Heart left ventricle (tissue), 16 donors: ENCODE measurements around the gene DMTF1. TPM values are rescaled to one million over a fixed set of nuclear protein-coding genes. Genes with fewer than 3 reads are reported as not detected.

Source experiments
- ATAC-seq, 4 donors: fragments of 200-7000 bp; cut with Tn5 transposase; one replicate each; pipeline ENCODE4 v1.9.1; 2020 to 2022; ENCODE audit warnings: moderate library complexity in 4 of 4, mild to moderate bottlenecking in 3 of 4, moderate number of reproducible peaks in 1 of 4
- DNase-seq, 5 donors: peaks; one replicate each; pipeline ENCODE4 v3.0.0-alpha.2; 2020
- H3K27ac ChIP-seq, 12 donors: fragments of 200-600 bp; sonication (generic) in 4 of 12; one replicate each; pipeline versions ENCODE4 v1.5.0 to v1.8.0; 2016 to 2022; ENCODE audit warnings: mild to moderate bottlenecking in 2 of 12
- H3K27me3 ChIP-seq, 9 donors: fragments of 200-600 bp; sonication (generic) in 2 of 9; one replicate each; pipeline versions ENCODE4 v1.5.1 to v1.8.0; 2016 to 2022; ENCODE audit warnings: mild to moderate bottlenecking in 3 of 9
- H3K36me3 ChIP-seq, 9 donors: fragments of 200-600 bp; sonication (generic) in 2 of 9; one replicate each; pipeline versions ENCODE4 v1.5.0 to v1.8.0; 2018 to 2022; ENCODE audit warnings: mild to moderate bottlenecking in 2 of 9
- H3K4me1 ChIP-seq, 12 donors: fragments of 200-600 bp; sonication (generic) in 4 of 12; one replicate each; pipeline versions ENCODE4 v1.5.0 to v1.8.0; 2016 to 2022; ENCODE audit warnings: mild to moderate bottlenecking in 3 of 12
- H3K4me3 ChIP-seq, 12 donors: fragments of 200-600 bp; sonication (generic) in 4 of 12; one replicate each; pipeline versions ENCODE4 v1.5.0 to v1.8.0; 2017 to 2022; ENCODE audit warnings: mild to moderate bottlenecking in 9 of 12, moderate library complexity in 4 of 12
- H3K9me3 ChIP-seq, 12 donors: fragments of 200-600 bp; sonication (generic) in 4 of 12; one replicate each; pipeline versions ENCODE4 v1.5.0 to v1.8.0; 2016 to 2022; ENCODE audit warnings: mild to moderate bottlenecking in 1 of 12
- POLR2A ChIP-seq, 2 donors: fragments of 450-650 bp; IDR thresholded peaks; one replicate each; pipeline ENCODE4 v1.6.1; 2017; ENCODE audit warnings: antibody characterized with exemption in 2 of 2, mild to moderate bottlenecking in 2 of 2, moderate library complexity in 2 of 2
- whole genome bisulfite sequencing, 4 donors: extraction: QIAGEN DNeasy Blood & Tissue Kit in 2 of 4; methylation state at CpG; one replicate each; pipeline versions ENCODE4 v1.1.5 to v1.1.7; 2013 to 2018; 5-methylcytosine and 5-hydroxymethylcytosine counted together
- intact Hi-C, 10 donors: fragments of 100-400 bp; cut with DNase I; formaldehyde crosslinking; loops; one replicate each; pipeline versions ENCODE4 v1.11.1 to v1.14.2; 2022
- polyA plus RNA-seq, 2 donors: library from polyadenylated mRNA; stranded (reverse); fragments of 200-250 nt; gene quantifications; one replicate each; pipeline ENCODE4 v1.2.3, GENCODE V29; 2013
- total RNA-seq, 9 donors: library from RNA; depleted of rRNA in 2 of 9; stranded (reverse); fragments of >200 nt in 2 of 9; fragmentation: NEBNext Ultra II Directional in 3 of 9; extraction: Animal tissue kit (Norgen Biotek cat#: 25700) in 3 of 9; gene quantifications; one replicate each; pipeline versions ENCODE4 v1.1.0 to v1.2.4, GENCODE V29; 2016 to 2023
- TF ChIP-seq, protein P1 (sequence below), 12 donors: fragments of 200-600 bp; sonication (generic) in 4 of 12; IDR thresholded peaks; one replicate each; pipeline versions ENCODE4 v1.5.0 to v1.8.0; 2018 to 2022; ENCODE audit warnings: antibody characterized with exemption in 12 of 12, mild to moderate bottlenecking in 5 of 12
- donor health status: ischemic (EF 13 %, LVEDD 7.1; RV severe dilation, severe dysfunction).
- donor health status: healthy with polysubstance abuse.
- donor health status: DM: no; HTN: yes; CAD: no.
- donor health status: DM: no; HTN: no; CAD: no.
- donor health status: ischemic (EF 25% LVEDD 6.9; RV normal size, moderate dysfunction).
- donor health status: ischemic (EF 25% LVEDD 5.7; RV mildly dilated, moderate dysfunction).
- donor health status: healthy.
- donor health status: DM: yes; HTN: yes; CAD: no.
- donor health status: ischemic (EF 35%, LVEDD 5.7; RV mildly dilated, moderate dysfunction).
- donor health status: nonischemic (EF 11% LVEDD 7.7; RV severe dilation, severe dysfunction).
- donor health status: DM: yes; HTN: yes; CAD: no.
- donor health status: PGD.
- donor health status: ischemic (EF 29% LVEDD 5.4; RV normal size, mild dysfunction).
- donor health status: nonischemic (EF 23%, LVEDD 6.1; RV moderate dilation, normal function).

Gene DMTF1
- total and polyA plus RNA-seq, 11 donors: 13.5 to 43.3 (median 21.3) TPM

DNA sequence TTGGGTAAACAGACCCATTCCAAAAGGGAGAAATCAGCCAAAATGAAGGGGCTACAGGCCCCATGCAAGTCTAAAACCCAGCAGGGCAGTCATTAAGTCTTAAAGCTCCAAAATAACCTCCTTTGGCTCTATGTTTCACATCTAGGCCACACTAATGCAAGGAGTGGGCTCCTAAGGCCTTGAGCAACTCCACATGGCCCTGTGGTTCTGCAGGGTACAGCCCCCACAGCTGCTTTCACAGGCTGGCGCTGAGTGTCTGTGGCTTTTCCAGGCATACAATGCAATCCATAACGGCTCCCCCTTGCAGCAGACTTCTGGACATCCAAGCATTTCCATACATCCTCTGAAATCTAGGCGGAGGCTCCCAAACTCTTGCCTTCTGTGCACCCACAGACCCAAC is 58.3 kb downstream of the DMTF1 start:
- 83 to 93% (median 92%) methylated on average over 1 to 3 of the region's 3 CpGs for WGBS, 4 donors
- no peak overlapping the region for H3K4me3 ChIP-seq
- H3K27me3 ChIP-seq: no peaks in the 10 kb centered on the region
- H3K36me3 ChIP-seq: peaks cover 0 to 5% (median 0%) of the 10 kb centered on the region in 9 donors
- DNase-seq (no peak), ATAC-seq (no peak)
- intact Hi-C loops: loop anchor here in 1 of 10 donors (10.0 kb wide), 1 partner anchor 156 kb away; the partner anchor contains the start of gene ELAPOR2
- H3K27ac ChIP-seq: no peak overlapping the region
- peaks cover 0 to 15% (median 7%) of the 10 kb centered on the region in 12 donors for H3K9me3 ChIP-seq
- peaks cover 0 to 39% (median 14%) of the 10 kb centered on the region in 12 donors for H3K4me1 ChIP-seq
- TF ChIP-seq, protein P1, sequence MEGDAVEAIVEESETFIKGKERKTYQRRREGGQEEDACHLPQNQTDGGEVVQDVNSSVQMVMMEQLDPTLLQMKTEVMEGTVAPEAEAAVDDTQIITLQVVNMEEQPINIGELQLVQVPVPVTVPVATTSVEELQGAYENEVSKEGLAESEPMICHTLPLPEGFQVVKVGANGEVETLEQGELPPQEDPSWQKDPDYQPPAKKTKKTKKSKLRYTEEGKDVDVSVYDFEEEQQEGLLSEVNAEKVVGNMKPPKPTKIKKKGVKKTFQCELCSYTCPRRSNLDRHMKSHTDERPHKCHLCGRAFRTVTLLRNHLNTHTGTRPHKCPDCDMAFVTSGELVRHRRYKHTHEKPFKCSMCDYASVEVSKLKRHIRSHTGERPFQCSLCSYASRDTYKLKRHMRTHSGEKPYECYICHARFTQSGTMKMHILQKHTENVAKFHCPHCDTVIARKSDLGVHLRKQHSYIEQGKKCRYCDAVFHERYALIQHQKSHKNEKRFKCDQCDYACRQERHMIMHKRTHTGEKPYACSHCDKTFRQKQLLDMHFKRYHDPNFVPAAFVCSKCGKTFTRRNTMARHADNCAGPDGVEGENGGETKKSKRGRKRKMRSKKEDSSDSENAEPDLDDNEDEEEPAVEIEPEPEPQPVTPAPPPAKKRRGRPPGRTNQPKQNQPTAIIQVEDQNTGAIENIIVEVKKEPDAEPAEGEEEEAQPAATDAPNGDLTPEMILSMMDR (IDR thresholded peaks at IDR 0.05): no peak
- no peak for TF ChIP-seq POLR2A (IDR thresholded peaks at IDR 0.05)

DNA sequence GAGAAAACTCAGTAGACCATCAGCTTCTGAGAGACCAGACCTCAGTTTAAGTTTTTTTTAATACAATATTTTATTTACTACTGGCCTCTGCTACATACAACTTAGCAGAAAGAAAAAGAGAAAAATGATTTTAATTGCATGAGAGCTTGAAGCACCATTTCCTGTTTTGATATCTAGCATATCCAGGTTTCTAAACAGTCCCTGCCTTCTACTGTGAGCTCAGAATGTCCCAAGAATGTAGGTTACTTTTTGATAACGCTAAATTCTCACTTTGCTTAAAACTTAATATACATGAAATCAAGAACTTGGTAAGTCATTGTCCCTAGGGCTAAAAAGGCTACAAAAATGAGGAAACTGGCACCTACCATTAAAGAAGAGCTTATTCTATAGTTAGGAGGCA is 60.2 kb downstream of the DMTF1 start:
- intact Hi-C loops: loop anchor here in 1 of 10 donors (10.0 kb wide), 1 partner anchor 158 kb away; the partner anchor contains the start of gene ELAPOR2
- H3K9me3 ChIP-seq: no peaks in the 10 kb centered on the region
- WGBS, 4 donors: 62 to 84% (median 81%) methylated on average over 1 of the region's 1 CpG
- H3K27me3 ChIP-seq: no peaks in the 10 kb centered on the region
- H3K36me3 ChIP-seq: peaks cover 0 to 5% (median 0%) of the 10 kb centered on the region in 9 donors
- H3K27ac ChIP-seq: no peak overlapping the region
- ATAC-seq (no peak), DNase-seq (no peak)
- H3K4me3 ChIP-seq: no peak overlapping the region
- TF ChIP-seq POLR2A (IDR thresholded peaks at IDR 0.05): no peak
- TF ChIP-seq, protein P1 (IDR thresholded peaks at IDR 0.05): no peak
- H3K4me1 ChIP-seq: peaks cover 0 to 58% (median 20%) of the 10 kb centered on the region in 12 donors

DNA sequence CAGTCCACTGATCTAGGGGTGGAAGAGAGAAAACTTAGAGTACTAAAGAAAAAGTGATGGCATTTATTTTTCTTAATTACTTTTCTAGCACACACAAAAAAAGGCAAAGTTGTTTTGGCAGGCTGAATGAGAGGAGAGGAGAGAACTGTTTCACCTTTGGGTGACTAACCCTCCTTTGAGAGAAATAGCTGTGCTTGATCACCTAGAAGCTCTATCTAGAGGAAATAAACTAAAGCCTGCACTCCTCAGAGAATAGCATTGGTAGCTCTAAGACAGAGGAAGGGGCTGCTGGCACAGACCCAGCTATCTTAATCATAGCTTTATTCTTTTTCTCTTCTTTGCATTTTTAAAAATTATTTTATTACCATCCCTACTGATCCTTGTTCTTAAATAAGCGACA is 61.0 kb downstream of the DMTF1 start:
- WGBS, 4 donors: 95 to 97% (median 96%) methylated on average over 1 of the region's 1 CpG
- ATAC-seq (no peak), DNase-seq (no peak)
- Histone ChIP-seq H3K9me3 (no peaks in the 10 kb centered on the region), H3K36me3 (peaks cover 0 to 5% (median 0%) of the 10 kb centered on the region in 9 donors), H3K4me3 (no peak overlapping the region), H3K4me1 (peaks cover 0 to 66% (median 20%) of the 10 kb centered on the region in 12 donors), H3K27me3 (no peaks in the 10 kb centered on the region), H3K27ac (no peak overlapping the region)
- TF ChIP-seq, protein P1 (IDR thresholded peaks at IDR 0.05): no peak
- no peak for TF ChIP-seq POLR2A (IDR thresholded peaks at IDR 0.05)
- intact Hi-C loops: loop anchor here in 1 of 10 donors (10.0 kb wide), 1 partner anchor 158 kb away; the partner anchor contains the start of gene ELAPOR2

DNA sequence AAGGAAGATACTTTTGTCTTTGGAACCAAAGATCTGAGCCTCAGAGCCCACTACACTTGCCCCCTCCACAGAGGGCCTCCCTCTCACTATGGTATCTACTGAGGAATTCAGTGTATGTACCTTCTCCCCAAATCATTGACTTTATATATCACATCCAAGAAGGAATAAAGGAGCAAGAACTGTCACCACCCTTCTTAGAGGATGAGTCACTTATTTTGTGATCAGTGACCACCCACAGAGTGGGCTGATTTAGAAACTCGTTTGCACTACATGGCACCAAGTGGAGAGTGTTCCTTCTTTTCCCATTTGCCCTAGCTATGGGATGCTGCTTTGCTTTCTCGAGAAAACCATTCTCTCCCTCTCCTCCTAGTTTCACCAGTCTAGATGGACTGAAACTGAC is 61.6 kb downstream of the DMTF1 start:
- H3K9me3 ChIP-seq: no peaks in the 10 kb centered on the region
- H3K27ac ChIP-seq: no peak overlapping the region
- WGBS, 4 donors: 56 to 66% (median 58%) methylated on average over 2 of the region's 2 CpGs
- no peaks in the 10 kb centered on the region for H3K27me3 ChIP-seq
- intact Hi-C loops: loop anchor here in 1 of 10 donors (10.0 kb wide), 1 partner anchor 159 kb away; the partner anchor contains the start of gene ELAPOR2
- peaks cover 0 to 72% (median 22%) of the 10 kb centered on the region in 12 donors for H3K4me1 ChIP-seq
- DNase-seq (no peak), ATAC-seq (no peak)
- no peak overlapping the region for H3K4me3 ChIP-seq
- TF ChIP-seq POLR2A (IDR thresholded peaks at IDR 0.05): no peak
- TF ChIP-seq, protein P1 (IDR thresholded peaks at IDR 0.05): no peak
- peaks cover 0 to 5% (median 0%) of the 10 kb centered on the region in 9 donors for H3K36me3 ChIP-seq
